Thoracic aorta (tissue), 2 donors: ENCODE results near the gene FIBP. TPM values are rescaled to one million over a fixed set of nuclear protein-coding genes. Genes with fewer than 3 reads are reported as not detected.

Source experiments
- ATAC-seq: fragments of 150-250 bp; one replicate; pipeline ENCODE4 v1.8.0; 2017; ENCODE audit warnings: low read depth; ENCODE audit not compliant: insufficient number of reproducible peaks, low FRiP score
- DNase-seq: peaks from one replicate; pipeline ENCODE4 v3.0.0-alpha.2; 2020; ENCODE audit warnings: low spot score
- H3K27ac ChIP-seq, 2 donors: fragments of 200-600 bp; sonication (generic); 1 replicate in 1 of 2; 2 replicates in 1 of 2; pipeline ENCODE4 v1.5.1; 2016; ENCODE audit warnings: mild to moderate bottlenecking in 2 of 2, moderate library complexity in 2 of 2
- H3K27me3 ChIP-seq: fragments of 200-600 bp; sonication (generic); replicated peaks from 2 replicates; pipeline ENCODE4 v1.6.0; 2016; ENCODE audit warnings: mild to moderate bottlenecking; ENCODE audit not compliant: insufficient read depth
- H3K36me3 ChIP-seq: fragments of 200-600 bp; sonication (generic); one replicate; pipeline ENCODE4 v1.5.1; 2016
- H3K4me1 ChIP-seq, 2 donors: fragments of 200-600 bp; sonication (generic); 1 replicate in 1 of 2; 2 replicates in 1 of 2; pipeline versions ENCODE4 v1.5.1 to v1.6.0; 2016; ENCODE audit warnings: low read depth in 2 of 2, mild to moderate bottlenecking in 1 of 2; ENCODE audit not compliant: control insufficient read depth in 1 of 2
- H3K4me3 ChIP-seq: fragments of 200-600 bp; sonication (generic); 2 replicates; pipeline ENCODE4 v1.5.1; 2016; ENCODE audit warnings: mild to moderate bottlenecking
- H3K9me3 ChIP-seq: fragments of 200-600 bp; sonication (generic); 2 replicates; pipeline ENCODE4 v1.5.1; 2016
- CTCF ChIP-seq: fragments of 200-600 bp; sonication (generic); IDR thresholded peaks from one replicate; pipeline ENCODE4 v1.5.1; 2019; ENCODE audit warnings: antibody characterized with exemption
- total RNA-seq, 2 donors: library from RNA; depleted of rRNA; stranded (reverse); fragments of >200 nt; gene quantifications; one replicate each; pipeline versions ENCODE4 v1.1.0 to v1.2.3, GENCODE V29; 2016

FIBP gene
- total RNA-seq, 2 donors from 2014 or later = 50.4 to 111 TPM

DNA sequence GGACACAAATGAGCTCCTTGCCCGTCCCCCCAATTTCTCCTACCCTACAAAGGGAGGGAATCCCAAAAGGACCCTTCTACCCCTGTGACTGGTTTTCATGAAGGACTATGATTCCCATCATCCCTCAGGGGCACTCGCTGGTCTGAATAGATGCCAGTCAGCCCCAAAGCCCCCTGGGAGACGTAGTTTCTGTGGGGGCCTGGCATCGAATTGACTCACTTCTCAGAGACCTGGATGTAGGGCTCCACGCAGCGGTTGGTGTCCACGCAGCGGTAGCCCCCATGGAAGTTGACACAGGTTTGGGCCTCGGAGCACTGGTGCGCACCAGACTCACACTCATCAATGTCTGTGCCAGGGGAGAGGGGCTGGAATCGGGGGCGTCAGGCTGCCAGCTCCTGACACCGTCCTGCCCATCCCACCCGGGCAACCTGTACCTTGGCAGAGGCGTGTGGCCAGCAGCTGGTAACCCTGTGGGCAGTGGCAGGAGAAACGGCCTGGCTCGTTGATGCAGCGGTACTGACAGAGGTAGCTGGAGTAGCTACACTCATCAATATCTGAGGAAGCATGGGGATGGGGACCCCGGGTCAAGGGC is 20.1 kb downstream of the FIBP start:
- peaks cover 57% of the 10 kb centered on the region for H3K36me3 ChIP-seq
- no peak overlapping the region for H3K4me3 ChIP-seq
- H3K27me3 ChIP-seq = no peaks in the 10 kb centered on the region
- no peak for DNase-seq
- ATAC-seq = no peak
- no peak overlapping the region for H3K27ac ChIP-seq
- no peaks in the 10 kb centered on the region for H3K9me3 ChIP-seq
- TF ChIP-seq CTCF = no peak
- H3K4me1 ChIP-seq = peaks cover 5 to 28% of the 10 kb centered on the region in 2 donors

DNA sequence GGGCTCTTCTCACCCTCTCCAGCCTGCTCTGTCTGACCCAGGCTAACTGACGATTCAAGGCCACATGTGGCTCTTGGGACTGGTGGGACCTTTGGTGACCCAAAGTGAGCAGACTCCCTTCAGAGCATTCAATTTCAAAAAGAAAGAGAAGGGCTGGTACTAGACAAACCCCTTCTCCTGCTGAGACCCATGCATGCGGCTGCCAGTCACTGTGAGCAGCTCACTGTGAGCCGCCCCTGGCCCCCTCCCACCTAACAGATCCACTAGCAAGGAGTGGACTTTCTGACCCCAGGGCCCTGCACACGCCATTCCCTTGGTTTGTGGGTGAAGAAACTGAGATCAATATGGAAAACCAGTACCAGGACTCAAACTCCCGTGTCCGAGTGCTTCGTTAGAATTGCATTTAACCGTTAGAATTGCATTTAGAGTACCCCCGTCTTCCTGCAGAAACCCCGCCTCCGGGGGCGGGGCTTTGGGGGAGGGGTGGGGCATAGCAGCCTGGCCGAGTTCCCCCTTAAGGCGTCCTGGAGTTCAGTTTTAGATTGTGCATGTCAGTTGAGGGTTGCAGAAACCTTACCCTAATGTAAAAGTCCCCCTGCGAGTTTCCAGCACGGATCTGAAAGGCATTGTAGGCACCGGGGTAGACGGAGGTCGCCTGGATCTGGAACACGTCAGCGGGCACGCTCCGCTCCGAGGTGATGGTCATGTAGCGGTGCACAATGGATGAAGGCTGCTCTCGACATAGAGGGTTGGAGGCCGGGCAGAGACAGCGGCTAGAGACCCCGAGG is 20.8 kb downstream of the FIBP start:
- H3K4me1 ChIP-seq = peaks cover 5 to 34% of the 10 kb centered on the region in 2 donors
- peaks cover 62% of the 10 kb centered on the region for H3K36me3 ChIP-seq
- no peak overlapping the region for H3K27ac ChIP-seq
- no peak for TF ChIP-seq CTCF
- DNase-seq (no peak), ATAC-seq (no peak)
- H3K27me3 ChIP-seq = no peaks in the 10 kb centered on the region
- H3K4me3 ChIP-seq = no peak overlapping the region
- no peaks in the 10 kb centered on the region for H3K9me3 ChIP-seq

- ATAC-seq (no peak), DNase-seq (no peak)
- Histone ChIP-seq H3K27me3 (no peaks in the 10 kb centered on the region), H3K9me3 (no peaks in the 10 kb centered on the region), H3K27ac (no peak overlapping the region), H3K4me1 (peaks cover 9 to 38% of the 10 kb centered on the region in 2 donors), H3K36me3 (peaks cover 69% of the 10 kb centered on the region), H3K4me3 (no peak overlapping the region)
- TF ChIP-seq CTCF = no peak
Measured at GRCh38 chr11:65866509-65867283, 21.6 kb downstream of the FIBP start.

- TF ChIP-seq CTCF = no peak
- peaks cover 69% of the 10 kb centered on the region for H3K36me3 ChIP-seq
- ATAC-seq (no peak), DNase-seq (no peak)
- H3K4me3 ChIP-seq = no peak overlapping the region
- H3K27ac ChIP-seq = no peak overlapping the region
- no peaks in the 10 kb centered on the region for H3K9me3 ChIP-seq
- H3K27me3 ChIP-seq = no peaks in the 10 kb centered on the region
- H3K4me1 ChIP-seq = peaks cover 11 to 36% of the 10 kb centered on the region in 2 donors
Measured at GRCh38 chr11:65865550-65866172, 22.6 kb downstream of the FIBP start.
